NCI-H82 treated with DMSO at 0.1 percent for 48 hours (cell line): ENCODE data around the gene F12.

Experiments
- DNase-seq: peaks from one replicate; lab custom pipeline; 2025; ENCODE audit not compliant: unreplicated experiment; lab: John Stamatoyannopoulos, UW

Gene F12

DNA sequence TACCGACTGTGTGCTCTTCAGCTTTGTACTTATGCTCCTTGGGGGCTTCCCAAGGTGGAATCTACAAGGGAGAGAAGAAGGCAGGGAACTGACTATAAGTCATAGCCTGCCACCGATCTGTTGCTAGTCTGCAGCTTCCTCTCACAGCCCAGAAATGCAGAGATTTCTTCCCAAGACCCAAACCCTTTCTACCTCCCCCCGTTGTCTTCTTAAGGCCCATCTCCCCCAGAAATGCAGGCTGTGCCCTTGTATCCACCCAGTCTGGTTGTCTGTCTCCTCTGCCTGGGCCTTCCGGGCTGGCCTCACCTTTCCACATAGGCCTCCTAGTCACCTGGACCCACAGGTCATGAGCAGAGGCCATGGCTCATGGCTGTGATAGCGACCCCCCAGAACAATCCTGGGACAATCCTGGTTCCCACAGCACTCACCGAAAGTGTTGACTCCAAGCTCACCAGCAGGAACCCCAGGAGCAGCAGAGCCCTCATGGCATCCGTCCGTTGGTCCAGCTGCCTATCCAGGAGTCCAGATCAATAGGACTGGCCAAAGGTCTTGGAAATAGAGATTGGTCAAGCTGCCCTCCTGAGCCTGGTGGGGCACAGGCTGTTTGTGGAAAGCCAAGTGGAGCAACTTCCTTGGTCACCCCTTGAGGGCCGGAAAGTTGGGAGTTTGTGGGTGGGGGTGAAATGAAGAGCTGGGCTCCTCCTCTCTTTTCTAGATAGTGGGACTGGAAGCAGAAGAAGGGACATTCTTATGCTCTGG, at the start of gene F12:
TSS of gene F12 (minus strand) at position 522 of the 759 bp plus-strand sequence. CDS start at position 485, 37 bp downstream.
- no peak for DNase-seq

DNA sequence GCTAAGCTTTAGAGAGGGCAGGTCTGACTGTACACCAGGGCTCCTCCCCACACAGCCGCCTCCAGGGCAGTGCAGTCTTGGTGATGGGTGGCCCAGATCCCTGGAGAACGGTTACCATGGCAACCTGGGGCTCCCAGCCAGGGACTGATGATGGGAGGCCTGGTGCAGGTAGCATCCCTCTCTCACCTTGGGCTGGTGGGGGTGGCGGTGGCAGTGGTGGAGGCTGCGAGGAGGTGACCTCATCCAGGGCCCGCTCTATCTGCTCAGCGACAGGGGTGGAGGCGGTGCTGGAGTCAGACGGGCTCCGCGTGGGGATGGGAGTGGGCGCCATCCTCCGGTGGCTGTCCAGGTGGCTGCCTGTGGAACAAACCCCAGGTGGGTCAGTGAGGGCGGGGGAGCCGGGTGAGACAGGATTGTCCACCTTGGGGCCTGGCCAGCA, 49.6 kb upstream of the F12 start:
- DNase-seq = no peak

DNA sequence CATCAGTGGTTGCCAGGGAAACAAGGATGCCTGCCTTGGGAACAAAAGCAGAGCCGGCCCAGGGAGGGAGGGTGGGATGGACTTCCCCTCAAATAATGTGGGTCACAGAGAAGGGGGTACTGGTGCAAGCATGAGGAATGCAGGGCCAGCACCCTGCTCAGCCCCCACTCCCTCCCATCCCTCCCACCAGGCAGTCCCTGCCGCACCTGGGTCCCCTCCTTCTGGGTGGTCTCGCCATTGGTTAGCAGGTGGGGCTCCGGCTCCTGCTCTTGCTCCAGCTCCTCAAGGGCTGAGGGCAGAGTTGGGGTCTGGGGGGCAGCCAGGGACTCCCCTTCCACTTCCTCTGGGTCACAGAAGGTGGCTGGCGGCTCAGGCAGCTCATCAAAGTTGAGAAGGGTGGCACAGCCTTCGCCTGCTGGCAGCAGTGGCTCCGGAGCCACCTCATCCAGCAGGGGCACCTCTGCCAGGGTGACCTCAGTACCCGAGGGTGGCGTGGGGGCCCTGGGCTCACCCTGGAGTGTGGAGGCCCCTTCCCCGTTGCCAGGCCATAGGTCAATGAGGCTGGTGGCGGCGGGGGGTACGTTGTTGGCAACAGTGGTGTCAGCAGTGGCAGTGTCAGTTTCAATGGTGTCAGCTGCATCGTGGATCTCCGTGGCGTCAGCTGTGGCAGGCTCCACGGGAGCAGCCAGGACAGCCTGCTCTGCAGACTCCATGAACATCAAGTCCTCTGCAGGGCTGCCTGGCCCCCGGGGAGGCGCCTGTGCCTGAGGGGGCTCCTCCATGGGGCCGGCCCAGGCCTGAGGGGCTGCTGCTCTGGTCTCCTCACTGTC, 48.7 kb upstream of the F12 start:
- no peak for DNase-seq

DNA sequence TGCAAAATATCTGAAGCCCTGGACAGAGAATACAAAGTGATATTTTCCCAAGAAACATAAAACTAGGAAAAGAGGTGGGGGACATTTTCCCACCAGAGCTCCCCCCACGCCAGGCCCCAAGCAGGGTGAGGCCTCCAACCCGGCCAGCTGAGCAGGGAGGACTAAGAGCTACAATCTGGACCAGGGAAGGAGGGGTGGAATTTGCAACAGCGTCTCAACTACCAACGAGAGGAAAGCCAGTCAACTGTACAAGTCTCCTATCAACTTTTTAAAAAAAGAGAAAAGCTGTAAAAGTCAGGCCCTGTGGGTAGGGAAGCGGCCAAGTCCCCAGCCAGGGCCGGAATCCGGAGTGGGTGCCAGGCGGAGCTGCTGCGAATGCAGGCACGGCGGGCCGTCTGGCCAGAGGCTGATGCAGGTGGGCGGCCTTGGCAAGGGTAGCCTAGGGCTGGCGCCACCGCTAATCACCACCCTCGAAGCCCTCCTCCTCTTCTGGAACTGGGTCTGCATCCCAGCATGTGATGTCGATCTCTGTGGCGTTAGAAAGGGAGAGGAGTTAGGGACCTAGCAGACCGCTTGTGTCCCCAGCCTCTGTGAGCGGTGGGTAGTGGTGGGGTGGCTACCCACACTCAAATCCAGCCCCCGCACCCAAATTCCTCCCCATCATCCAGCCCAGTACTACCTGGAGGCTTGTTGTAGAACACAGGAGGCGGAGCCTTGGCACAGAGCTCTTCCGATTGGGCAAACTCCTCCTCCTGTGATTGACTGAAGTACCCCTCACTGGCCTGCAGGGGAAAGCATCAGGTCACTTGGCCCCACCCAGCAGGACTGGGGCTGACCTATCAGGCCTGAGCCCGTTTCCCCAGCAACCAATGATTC, 47.9 kb upstream of the F12 start:
- DNase-seq = peak; percentile 86

DNA sequence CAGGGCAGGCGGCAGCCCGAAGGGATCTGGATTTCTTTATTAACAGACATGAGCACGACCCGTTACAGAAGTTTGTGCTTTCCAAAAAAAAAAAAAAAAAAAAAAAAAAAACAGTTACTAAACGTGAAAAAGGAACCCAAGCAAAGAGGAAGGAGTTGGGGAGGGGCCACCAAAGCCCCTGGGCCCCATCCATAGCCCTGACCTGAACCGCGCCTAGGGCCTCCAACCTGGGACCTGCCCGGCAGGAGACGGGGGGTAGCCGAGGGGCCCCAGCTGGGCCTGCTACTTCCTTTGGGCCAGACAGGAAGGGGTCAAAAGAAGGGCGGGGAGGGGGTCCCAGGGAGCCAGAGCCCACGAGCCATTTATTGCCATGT, 47.2 kb upstream of the F12 start:
- no peak for DNase-seq

DNA sequence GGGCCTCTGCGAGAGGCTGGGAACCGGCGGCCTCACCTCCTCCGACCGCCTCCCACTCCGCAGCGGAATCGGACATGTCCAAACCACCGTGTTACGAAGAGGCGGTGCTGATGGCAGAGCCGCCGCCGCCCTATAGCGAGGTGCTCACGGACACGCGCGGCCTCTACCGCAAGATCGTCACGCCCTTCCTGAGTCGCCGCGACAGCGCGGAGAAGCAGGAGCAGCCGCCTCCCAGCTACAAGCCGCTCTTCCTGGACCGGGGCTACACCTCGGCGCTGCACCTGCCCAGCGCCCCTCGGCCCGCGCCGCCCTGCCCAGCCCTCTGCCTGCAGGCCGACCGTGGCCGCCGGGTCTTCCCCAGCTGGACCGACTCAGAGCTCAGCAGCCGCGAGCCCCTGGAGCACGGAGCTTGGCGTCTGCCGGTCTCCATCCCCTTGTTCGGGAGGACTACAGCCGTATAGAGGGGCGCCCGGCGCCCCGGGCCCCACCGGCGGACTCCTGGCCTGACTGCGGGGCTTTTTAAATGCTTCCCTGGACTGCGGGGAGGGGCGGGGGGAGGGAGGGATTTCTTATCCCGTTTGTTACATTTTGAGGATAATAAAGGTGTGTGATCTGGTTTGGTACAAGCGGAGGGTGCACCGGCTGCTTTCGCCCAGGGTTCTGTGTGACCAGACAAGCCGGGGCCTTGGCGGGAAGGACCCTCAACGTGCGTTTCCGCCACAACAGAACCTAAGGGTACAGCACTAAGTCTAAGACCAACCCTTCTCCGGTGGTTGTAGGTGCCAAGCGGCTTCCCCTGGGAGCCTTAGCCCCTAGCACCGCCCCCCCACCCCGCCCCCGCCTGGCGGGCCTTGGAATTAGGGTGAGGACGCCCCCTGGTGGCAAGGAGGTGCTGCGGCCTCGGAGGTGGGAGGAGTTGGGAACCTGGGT, 46.6 kb upstream of the F12 start:
- peak; percentile 70 for DNase-seq

DNA sequence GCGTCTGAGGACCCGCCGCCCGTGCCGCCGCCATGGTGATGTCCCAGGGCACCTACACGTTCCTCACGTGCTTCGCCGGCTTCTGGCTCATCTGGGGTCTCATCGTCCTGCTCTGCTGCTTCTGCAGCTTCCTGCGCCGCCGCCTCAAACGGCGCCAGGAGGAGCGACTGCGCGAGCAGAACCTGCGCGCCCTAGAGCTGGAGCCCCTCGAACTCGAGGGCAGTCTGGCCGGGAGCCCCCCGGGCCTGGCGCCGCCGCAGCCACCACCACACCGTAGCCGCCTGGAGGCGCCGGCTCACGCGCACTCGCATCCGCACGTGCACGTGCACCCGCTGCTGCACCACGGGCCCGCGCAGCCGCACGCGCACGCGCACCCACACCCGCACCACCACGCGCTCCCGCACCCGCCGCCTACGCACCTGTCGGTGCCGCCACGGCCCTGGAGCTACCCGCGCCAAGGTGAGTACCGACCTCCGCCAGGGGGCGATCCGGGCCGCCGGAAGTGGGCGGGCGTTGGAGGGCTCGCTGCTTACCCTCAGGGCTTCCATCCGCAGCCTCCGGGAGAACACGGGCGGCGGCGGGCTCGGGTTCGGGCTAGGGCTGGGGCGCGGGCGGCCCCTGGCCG, 45.8 kb upstream of the F12 start:
- peak; percentile 56 for DNase-seq

DNA sequence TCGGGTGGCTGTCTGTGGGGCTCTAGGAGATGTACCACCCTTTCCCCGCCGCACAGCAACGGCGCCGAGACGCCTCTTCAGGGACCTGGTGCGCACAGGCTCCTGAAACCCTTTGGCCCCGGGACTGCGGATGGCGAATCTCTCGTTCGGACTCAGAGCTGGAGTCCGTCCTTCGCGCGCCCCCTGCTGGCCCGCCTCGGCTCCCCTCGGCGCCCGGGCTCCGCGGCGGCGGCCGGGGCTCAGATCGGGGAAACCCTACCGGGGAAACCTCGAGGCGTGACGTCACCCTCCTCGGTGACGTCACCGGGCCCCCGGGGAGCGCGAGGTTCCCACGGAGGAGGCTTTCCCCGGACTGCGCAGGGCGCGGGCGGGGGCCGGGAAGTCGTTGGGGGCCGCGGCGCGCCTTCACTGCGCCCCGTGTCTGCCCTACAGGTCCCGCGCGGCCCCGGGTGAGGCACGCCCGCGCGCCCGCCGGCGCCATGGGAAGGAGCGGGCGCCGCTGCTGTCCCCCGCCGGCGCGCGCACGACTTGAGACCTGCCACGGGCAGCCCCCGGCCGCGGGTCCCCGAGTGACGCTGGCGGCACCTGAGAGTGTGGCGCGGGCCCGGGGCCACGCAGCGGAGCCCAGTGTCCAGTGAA, 45.2 kb upstream of the F12 start:
- peak; percentile 56 for DNase-seq

GRCh38 chr5:177453852-177454396, 44.6 kb upstream of the F12 start:
- DNase-seq = no peak

DNA sequence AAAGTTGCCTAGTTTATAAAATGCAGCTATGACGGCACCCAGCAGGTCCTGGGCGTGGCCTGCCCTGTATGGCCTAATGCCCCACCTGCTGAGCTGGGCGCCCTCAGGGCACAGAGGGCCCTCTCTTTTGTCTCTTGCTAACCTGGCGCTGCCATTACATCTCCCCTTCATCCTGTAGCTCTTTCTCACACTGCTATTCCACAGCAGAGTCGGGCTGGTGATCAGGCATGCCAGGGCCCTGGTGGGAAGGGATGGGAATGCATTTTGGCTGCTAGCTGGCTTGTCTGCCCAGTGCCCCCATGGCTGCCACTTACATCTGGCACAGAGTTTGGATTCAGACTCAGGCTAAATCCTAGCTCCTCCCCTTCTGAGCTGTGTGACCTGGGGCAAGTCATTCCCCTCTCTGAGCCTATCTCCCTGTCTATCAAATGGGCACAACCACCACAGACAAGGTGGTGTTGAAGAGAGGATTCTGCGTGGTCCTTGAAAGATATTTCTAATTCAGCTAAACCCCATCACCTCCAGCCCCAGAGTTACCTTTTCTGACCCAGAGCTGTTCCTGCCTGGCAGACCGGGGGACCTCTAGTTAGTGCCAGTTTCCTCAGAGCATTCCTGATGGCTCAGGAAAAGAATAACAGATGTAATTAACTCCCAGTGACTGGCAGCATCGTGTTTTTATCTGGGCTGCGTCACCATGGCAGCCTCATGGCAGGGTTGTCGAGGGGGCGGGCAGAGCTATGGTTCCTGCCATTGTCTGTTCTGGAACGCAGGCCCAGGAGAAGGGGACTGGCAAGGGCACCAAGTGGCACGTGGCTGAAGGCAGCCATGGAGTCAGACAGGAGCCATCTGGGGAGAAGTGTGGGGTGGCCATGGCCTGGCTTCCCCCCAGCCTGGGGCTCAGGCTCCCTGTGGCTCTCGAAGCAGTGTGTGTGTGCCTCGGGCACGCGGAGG, 43.6 kb upstream of the F12 start:
- no peak for DNase-seq

GRCh38 chr5:177450667-177451424, 41.5 kb upstream of the F12 start:
- DNase-seq = no peak

DNA sequence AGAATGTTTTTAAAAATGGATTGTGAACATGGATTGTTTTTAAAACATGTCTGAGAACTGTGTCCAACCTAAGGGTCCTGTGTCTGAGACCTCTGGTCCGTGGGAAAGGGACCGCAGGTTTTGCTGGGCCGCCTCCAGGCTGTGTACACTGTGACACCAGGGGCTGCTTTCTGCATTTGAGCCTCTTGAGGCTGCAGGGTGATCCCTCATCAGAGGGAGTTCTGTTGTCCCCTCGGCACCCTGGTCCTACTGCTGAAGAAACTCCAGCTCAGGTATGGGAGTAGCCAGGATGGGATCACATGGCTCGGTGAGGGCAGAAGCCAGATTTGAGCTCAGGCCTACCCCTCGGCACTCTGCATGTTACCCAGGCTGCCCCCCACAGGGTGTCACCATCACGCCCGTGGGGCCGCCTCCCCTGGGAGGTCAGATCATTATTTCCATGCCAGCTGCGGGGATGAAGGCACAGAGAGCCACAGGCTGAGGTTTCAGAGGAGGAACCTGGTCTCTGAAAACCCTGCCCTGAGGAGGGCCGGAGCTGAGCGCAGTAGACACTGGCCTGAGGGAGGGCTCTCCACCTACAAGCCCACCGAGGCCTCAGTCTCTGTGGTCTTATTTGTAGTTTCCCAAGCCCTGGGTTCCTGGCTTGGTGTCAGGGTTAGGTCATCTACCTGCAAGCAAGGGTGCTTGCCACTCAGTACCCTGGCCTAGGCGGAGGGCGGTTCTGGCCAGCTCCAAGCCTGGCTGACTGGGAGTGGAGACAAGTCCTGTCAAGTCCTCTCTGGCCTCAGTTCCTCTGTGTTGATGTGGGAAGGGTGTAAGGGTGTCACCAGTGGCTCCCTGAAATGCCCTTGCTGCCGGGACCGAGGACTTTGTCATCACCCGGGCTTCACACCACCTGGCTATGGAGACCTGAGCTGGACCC, 40.0 kb upstream of the F12 start:
- DNase-seq = no peak

DNA sequence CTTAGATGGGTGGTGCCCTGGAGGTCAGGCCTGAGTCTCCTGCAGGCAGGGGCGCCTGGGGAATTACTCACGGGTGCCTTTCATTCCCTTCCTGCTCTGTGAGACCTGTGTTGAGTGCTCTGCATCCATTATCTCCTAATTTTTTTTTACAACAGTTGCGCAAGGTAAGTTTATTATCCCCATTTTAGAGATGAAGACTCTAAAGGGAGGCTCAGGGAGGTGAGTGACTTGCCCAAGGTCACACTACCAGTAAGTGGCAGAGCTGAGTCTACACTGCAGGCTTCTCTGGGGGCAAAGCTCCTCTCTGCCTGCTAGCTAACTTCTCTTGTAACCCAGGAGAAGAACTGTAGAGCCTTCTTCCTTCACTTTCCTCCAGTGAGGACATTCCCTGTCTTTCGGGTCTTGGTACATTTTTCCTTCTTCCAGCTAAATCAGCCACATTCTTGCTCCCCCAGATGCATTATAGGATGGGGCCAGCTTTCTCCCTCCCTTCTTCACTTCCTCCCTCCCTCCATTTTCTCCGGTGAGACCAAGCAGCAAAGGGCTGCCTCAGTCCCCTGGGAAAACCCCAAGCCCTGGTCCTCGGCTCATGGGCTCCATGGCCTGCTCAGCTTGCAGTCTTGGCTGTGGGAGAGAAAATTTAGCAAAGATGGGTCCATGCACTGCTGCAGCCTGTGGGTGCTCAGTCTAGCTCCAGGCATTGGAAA, 39.0 kb upstream of the F12 start:
- no peak for DNase-seq

DNA sequence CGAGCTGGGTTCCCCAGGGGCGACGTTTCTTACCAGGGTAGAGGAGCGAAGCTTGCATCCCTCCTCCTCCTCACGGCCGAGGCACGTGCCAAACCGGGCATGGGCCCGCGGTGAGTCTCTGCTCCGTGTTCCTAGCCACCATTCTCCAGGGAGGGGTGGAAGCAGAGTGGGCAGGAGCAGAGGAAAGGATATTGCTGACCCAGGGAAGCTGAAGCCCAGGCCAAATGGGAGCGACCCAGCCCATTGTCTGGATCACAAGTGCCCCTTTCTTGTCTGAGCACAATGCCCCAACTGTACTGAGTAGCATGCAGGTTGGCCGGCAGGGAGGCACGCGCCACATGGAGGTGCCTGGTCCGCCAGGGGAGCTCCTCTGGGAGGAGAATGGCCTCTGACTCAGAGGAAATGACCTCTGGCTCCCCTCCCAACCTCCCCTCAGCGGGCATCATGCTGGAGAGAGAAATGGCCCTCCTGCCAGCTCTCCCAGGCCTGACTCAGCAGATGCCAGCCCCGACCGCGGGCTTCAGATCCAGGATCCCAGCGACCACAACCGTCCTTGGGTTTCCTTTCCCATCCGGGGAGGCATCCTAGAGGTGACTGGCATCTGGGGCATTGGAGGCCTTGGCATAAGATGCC, 38.4 kb upstream of the F12 start:
- no peak for DNase-seq

- DNase-seq = no peak
These were observed 37.8 kb upstream of the F12 start for GRCh38 chr5:177447066-177447610.
